ENCODE data around the gene C17orf67. TPM values are rescaled to one million over a fixed set of nuclear protein-coding genes. Genes with fewer than 3 reads are reported as not detected.

Gene C17orf67
- total and polyA plus RNA-seq, 2 of the 13 experiments (the other 11 are each of a cell fraction or from before 2014, with no cell fraction given) = 0.41 to 0.86 TPM

- no peak for TF ChIP-seq ZFP41 (CRISPR knock-in tag; IDR thresholded peaks at IDR 0.05; ENCODE audit: borderline replicate concordance)
- TF ChIP-seq IRX3 (CRISPR knock-in tag; IDR thresholded peaks at IDR 0.05; ENCODE audit: borderline replicate concordance, low read depth) = no peak
- TF ChIP-seq FOXP4 (CRISPR knock-in tag; IDR thresholded peaks at IDR 0.05) = peak; percentile 43; the same call in 1 of the 2 replicates
- TF ChIP-seq RFX5 (IDR thresholded peaks at IDR 0.05; ENCODE audit: low read depth, low read length) = no peak
- TF ChIP-seq ZSCAN30 (CRISPR knock-in tag; IDR thresholded peaks at IDR 0.05) = no peak
- no peak for TF ChIP-seq CERS6 (CRISPR knock-in tag; IDR thresholded peaks at IDR 0.05)
- no peak for TF ChIP-seq SMARCE1 (IDR thresholded peaks at IDR 0.05; ENCODE audit: borderline replicate concordance)
- no peak for TF ChIP-seq GABPA (IDR thresholded peaks at IDR 0.05; ENCODE audit: low read depth, low read length)
- TF ChIP-seq GABPA (CRISPR knock-in tag; IDR thresholded peaks at IDR 0.05; ENCODE audit: low read depth) = no peak
- TF ChIP-seq ZBTB25 (CRISPR knock-in tag; IDR thresholded peaks at IDR 0.05) = peak; percentile 73; the same call in 1 of the 2 replicates
- peak; percentile 48; the same call in 1 of the 2 replicates for TF ChIP-seq KDM2A (CRISPR knock-in tag; IDR thresholded peaks at IDR 0.05; ENCODE audit: borderline replicate concordance, low read depth)
- TF ChIP-seq ZBTB37 (CRISPR knock-in tag; IDR thresholded peaks at IDR 0.05) = no peak
- no peak for TF ChIP-seq HMGA1 (CRISPR knock-in tag; conservative IDR thresholded peaks at IDR 0.05)
- TF ChIP-seq MTA3 (CRISPR knock-in tag; IDR thresholded peaks at IDR 0.05) = no peak
- TF ChIP-seq MEF2D (CRISPR knock-in tag; IDR thresholded peaks at IDR 0.05) = no peak
- TF ChIP-seq ZNF703 (CRISPR knock-in tag; IDR thresholded peaks at IDR 0.05; ENCODE audit: borderline replicate concordance) = no peak
- TF ChIP-seq ZNF468 (CRISPR knock-in tag; IDR thresholded peaks at IDR 0.05) = no peak
- no peak for TF ChIP-seq ARNT2 (CRISPR knock-in tag; IDR thresholded peaks at IDR 0.05; ENCODE audit: low read depth)
- peak; percentile 32; the same call in 1 of the 2 replicates for TF ChIP-seq POGZ (CRISPR knock-in tag; IDR thresholded peaks at IDR 0.05)
- TF ChIP-seq JUN (CRISPR knock-in tag; IDR thresholded peaks at IDR 0.05) = no peak
- TF ChIP-seq TOPORS (CRISPR knock-in tag; IDR thresholded peaks at IDR 0.05) = no peak
- no peak for TF ChIP-seq ADNP (CRISPR knock-in tag; IDR thresholded peaks at IDR 0.05)
- no peak for TF ChIP-seq DBP (CRISPR knock-in tag; IDR thresholded peaks at IDR 0.05; ENCODE audit: not compliant biosample characterization)
- TF ChIP-seq KAT2B (IDR thresholded peaks at IDR 0.05; ENCODE audit: borderline replicate concordance, low read depth, low read length) = no peak
- TF ChIP-seq HDAC1 (CRISPR knock-in tag; IDR thresholded peaks at IDR 0.05) = no peak
- no peak for TF ChIP-seq PPARG (CRISPR knock-in tag; conservative IDR thresholded peaks at IDR 0.05)
Measured at GRCh38 chr17:56819431-56820145, 14.1 kb downstream of the C17orf67 start (continued).
